B cell (primary cell): ENCODE data around the gene ADSS1. TPM values are rescaled to one million over a fixed set of nuclear protein-coding genes. Genes with fewer than 3 reads are reported as not detected.

ENCODE experiments used
- ATAC-seq: fragments of 200-7000 bp; cut with Tn5 transposase; one replicate; pipeline ENCODE4 v1.10.0; 2021; ENCODE audit warnings: low read depth, mild to moderate bottlenecking, moderate number of reproducible peaks, moderate library complexity
- CTCF ChIA-PET: fragments of 350-600 bp; sonication (Branson Sonifier 250); formaldehyde crosslinking; loops from one replicate; lab custom pipeline; 2021; ENCODE audit warnings: antibody characterized with exemption, inconsistent platforms; lab: Charles Lee
- POLR2A ChIA-PET: fragments of 350-600 bp; sonication (Branson Sonifier 250); formaldehyde crosslinking; loops from one replicate; lab custom pipeline; 2021; ENCODE audit warnings: antibody characterized with exemption; lab: Charles Lee
- DNase-seq: peaks from one replicate; pipeline ENCODE4 v3.0.0; 2013
- H2AFZ ChIP-seq: 2 replicates; pipeline ENCODE4 v1.6.1; 2012; ENCODE audit warnings: mild to moderate bottlenecking, low read depth, low read length; ENCODE audit not compliant: insufficient read depth, poor library complexity, severe bottlenecking
- H3K27ac ChIP-seq, 2 donors: 1 replicate in 1 of 2; 2 replicates in 1 of 2; pipeline ENCODE4 v1.5.1; 2012 to 2013; ENCODE audit warnings: low read length in 2 of 2, mild to moderate bottlenecking in 2 of 2, moderate library complexity in 1 of 2
- H3K27me3 ChIP-seq, 4 experiments: fragments of 200-600 bp in 1 of 4; sonication (generic) in 1 of 4; replicated peaks in 1 of 4; 1 replicate in 2 of 4; 2 replicates in 2 of 4; pipeline versions ENCODE4 v1.6.1 to v1.7.0; 2013 to 2016; ENCODE audit warnings: low read length in 3 of 4, mild to moderate bottlenecking in 2 of 4, mixed read lengths in 1 of 4, moderate library complexity in 1 of 4; ENCODE audit not compliant: insufficient read depth in 4 of 4, control insufficient read depth in 3 of 4; ENCODE audit errors: control extremely low read depth in 1 of 4
- H3K36me3 ChIP-seq, 2 experiments: replicated peaks in 1 of 2; 1 replicate in 1 of 2; 2 replicates in 1 of 2; pipeline versions ENCODE4 v1.6.1 to v1.7.1; 2013; ENCODE audit warnings: low read length in 1 of 2; ENCODE audit not compliant: insufficient read depth in 2 of 2, control insufficient read depth in 1 of 2; ENCODE audit errors: control extremely low read depth in 1 of 2, extremely low read depth in 1 of 2
- H3K4me1 ChIP-seq, 2 donors: fragments of 200-600 bp in 1 of 2; sonication (generic) in 1 of 2; 1 replicate in 1 of 2; 2 replicates in 1 of 2; pipeline versions ENCODE4 v1.5.1 to v1.6.1; 2013 to 2017; ENCODE audit warnings: low read length in 2 of 2; ENCODE audit not compliant: control insufficient read depth in 2 of 2, insufficient read depth in 2 of 2
- H3K4me2 ChIP-seq: replicated peaks from 2 replicates; pipeline ENCODE3; 2012; ENCODE audit warnings: mild to moderate bottlenecking, low read depth, low read length; ENCODE audit not compliant: poor library complexity, severe bottlenecking
- H3K4me3 ChIP-seq, 5 experiments: fragments of 200-600 bp in 1 of 5; sonication (generic) in 1 of 5; 1 replicate in 3 of 5; 2 replicates in 2 of 5; pipeline versions ENCODE4 v1.5.1 to v1.7.0; 2011 to 2016; ENCODE audit warnings: low read length in 4 of 5, mild to moderate bottlenecking in 4 of 5, low read depth in 2 of 5, control low read depth in 1 of 5, moderate library complexity in 1 of 5; ENCODE audit not compliant: insufficient read depth in 1 of 5; ENCODE audit errors: control extremely low read depth in 1 of 5, extremely low read depth in 1 of 5
- H3K79me2 ChIP-seq: fragments of 200-600 bp; sonication (generic); one replicate; pipeline ENCODE4 v1.6.0; 2016; ENCODE audit warnings: low read length; ENCODE audit not compliant: control insufficient read depth, insufficient read depth
- H3K9ac ChIP-seq: fragments of 200-600 bp; sonication (generic); 2 replicates; pipeline ENCODE4 v1.6.1; 2017; ENCODE audit warnings: mild to moderate bottlenecking, low read length, moderate library complexity
- H3K9me3 ChIP-seq, 3 donors: one replicate each; pipeline versions ENCODE4 v1.6.1 to v1.7.1; 2013; ENCODE audit warnings: low read length in 2 of 3; ENCODE audit not compliant: control insufficient read depth in 2 of 3, insufficient read depth in 1 of 3; ENCODE audit errors: control extremely low read depth in 1 of 3
- H4K20me1 ChIP-seq: 2 replicates; pipeline ENCODE4 v1.6.0; 2012; ENCODE audit warnings: mild to moderate bottlenecking, low read length; ENCODE audit not compliant: insufficient read depth, control insufficient read depth, poor library complexity, severe bottlenecking
- H3K27ac Mint-ChIP-seq: one replicate; pipeline ENCODE4 v1.8.0; 2021; ENCODE audit warnings: mixed read lengths
- H3K27me3 Mint-ChIP-seq: one replicate; pipeline ENCODE4 v1.8.0; 2021; ENCODE audit warnings: mixed read lengths
- H3K4me1 Mint-ChIP-seq: one replicate; pipeline ENCODE4 v1.8.0; 2021; ENCODE audit warnings: mixed read lengths
- H3K4me3 Mint-ChIP-seq: one replicate; pipeline ENCODE4 v1.8.0; 2021; ENCODE audit warnings: mixed read lengths
- H3K9me3 Mint-ChIP-seq: one replicate; pipeline ENCODE4 v1.8.0; 2022; ENCODE audit warnings: mixed read lengths; ENCODE audit not compliant: insufficient read depth
- CTCF ChIP-seq: fragments of 200-600 bp; IDR thresholded peaks from one replicate; pipeline ENCODE4 v1.8.0; 2022; ENCODE audit warnings: antibody characterized with exemption, mild to moderate bottlenecking
- EZH2 ChIP-seq: IDR thresholded peaks from 2 replicates; pipeline ENCODE4 v1.6.1; 2012; ENCODE audit warnings: borderline replicate concordance, low read depth, mild to moderate bottlenecking, moderate library complexity, low read length; ENCODE audit not compliant: insufficient read depth, poor library complexity, severe bottlenecking
- WGBS: methylation state at CpG from one replicate; pipeline ENCODE4 v1.1.5; 2013; ENCODE audit warnings: missing lambda C conversion rate; ENCODE audit not compliant: insufficient coverage; 5-methylcytosine and 5-hydroxymethylcytosine counted together
- intact Hi-C: fragments of 100-400 bp; cut with micrococcal nuclease; formaldehyde crosslinking; loops from one replicate; pipeline ENCODE4 v1.10.0; 2022
- polyA plus RNA-seq: library from polyadenylated mRNA; depleted of rRNA; stranded (reverse); fragments of >200 nt; gene quantifications from 2 replicates; pipeline ENCODE4 v1.2.3, GENCODE V29; 2012
- total RNA-seq, 2 donors: library from RNA; stranded (reverse); fragments of 120-200 nt in 1 of 2; gene quantifications; 1 replicate in 1 of 2; 2 replicates in 1 of 2; pipeline versions ENCODE4 v1.2.3 to v1.2.4, GENCODE V29; 2013 to 2022

Gene ADSS1
- total and polyA plus RNA-seq, 2 donors (not counting 1 experiment from before 2014, with no cell fraction given), result 0.33 to 1.7 TPM

DNA sequence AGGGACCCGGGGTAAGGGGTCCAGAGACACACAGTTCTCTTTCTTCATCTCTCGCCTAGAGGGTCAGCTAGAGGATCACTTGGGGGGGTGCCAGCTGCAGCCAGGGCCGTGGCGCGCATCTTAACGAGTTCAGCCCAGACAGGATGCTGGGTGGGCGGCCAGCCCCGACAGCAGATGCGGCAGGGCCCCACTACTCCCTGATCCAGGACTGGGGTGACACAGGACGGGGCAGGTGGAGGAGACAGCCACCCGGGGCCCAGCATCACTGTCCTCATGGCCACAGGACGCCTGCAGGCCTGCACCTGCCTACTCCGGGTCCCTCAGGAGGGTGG is 58.7 kb downstream of the ADSS1 start:
- Histone ChIP-seq H2AFZ (no peak overlapping the region), H3K4me3 (no peak overlapping the region), H3K27me3 (no peaks in the 10 kb centered on the region), H3K4me2 (no peak overlapping the region), H3K27ac (no peak overlapping the region), H3K36me3 (peaks cover 0 to 9% of the 10 kb centered on the region in 2 experiments), H3K9ac (no peak overlapping the region), H3K9me3 (no peaks in the 10 kb centered on the region), H3K4me1 (peaks cover 0 to 8% of the 10 kb centered on the region in 2 donors), H3K79me2 (peaks cover 33% of the 10 kb centered on the region), H4K20me1 (peaks cover 83% of the 10 kb centered on the region)
- ChIA-PET POLR2A (no interaction called here), CTCF (no interaction called here)
- Mint-ChIP-seq H3K27me3 (no peaks in the 10 kb centered on the region), H3K27ac (no peak overlapping the region), H3K4me3 (no peak overlapping the region), H3K9me3 (no peaks in the 10 kb centered on the region), H3K4me1 (no peaks in the 10 kb centered on the region)
- WGBS, result 88% methylated on average over 13 of the region's 13 CpGs
- intact Hi-C loops, result no loop called here
- TF ChIP-seq CTCF, result no peak
- TF ChIP-seq EZH2, result no peak
- ATAC-seq (no peak), DNase-seq (no peak)

- Histone ChIP-seq H3K9me3 (no peaks in the 10 kb centered on the region), H3K9ac (no peak overlapping the region), H3K36me3 (peaks cover 0 to 12% of the 10 kb centered on the region in 2 experiments), H3K27ac (no peak overlapping the region), H4K20me1 (peaks cover 91% of the 10 kb centered on the region), H3K4me3 (no peak overlapping the region), H3K4me1 (peaks cover 0 to 16% of the 10 kb centered on the region in 2 donors), H2AFZ (no peak overlapping the region), H3K4me2 (no peak overlapping the region), H3K79me2 (peaks cover 42% of the 10 kb centered on the region), H3K27me3 (no peaks in the 10 kb centered on the region)
- Mint-ChIP-seq H3K27me3 (no peaks in the 10 kb centered on the region), H3K9me3 (no peaks in the 10 kb centered on the region), H3K27ac (no peak overlapping the region), H3K4me3 (no peak overlapping the region), H3K4me1 (no peaks in the 10 kb centered on the region)
- ATAC-seq, result no peak
- POLR2A ChIA-PET, result no interaction called here
- no peak for DNase-seq
- 97% methylated on average over 16 of the region's 16 CpGs for WGBS
- TF ChIP-seq CTCF, result no peak
- no peak for TF ChIP-seq EZH2
- intact Hi-C loops, result no loop called here
- CTCF ChIA-PET, result no interaction called here
Measured at GRCh38 chr14:104783484-104784217, 59.6 kb downstream of the ADSS1 start.
